IMR-90 (cell line): Measurements from ENCODE around the gene PTPRC. TPM values are rescaled to one million over a fixed set of nuclear protein-coding genes. Genes with fewer than 3 reads are reported as not detected.

ENCODE experiments used
- ATAC-seq: fragments of 200-7000 bp; cut with Tn5 transposase; 2 replicates; pipeline ENCODE4 v1.9.1; 2020; ENCODE audit warnings: low read depth, mild to moderate bottlenecking, moderate library complexity
- BruUV-seq: library from RNA; stranded (reverse); fragments of 400-500 nt; replicated peaks from 2 replicates; lab custom pipeline; 2021; lab: Mats Ljungman, UMichigan
- CTCF ChIA-PET: fragments of 300-600 bp; formaldehyde crosslinking; extraction: SDS; loops from one replicate; lab custom pipeline; 2021; ENCODE audit warnings: antibody characterized with exemption; lab: Yijun Ruan, JAX
- POLR2A ChIA-PET: fragments of 300-600 bp; sonication (Branson Sonifier 250); formaldehyde crosslinking; loops from one replicate; lab custom pipeline; 2022; ENCODE audit warnings: antibody characterized with exemption; ENCODE audit not compliant: unreplicated experiment; lab: Charles Lee
- DNase-seq: peaks from one replicate; pipeline ENCODE4 v3.0.0; 2013
- H2AFZ ChIP-seq: replicated peaks from 2 replicates; pipeline ENCODE3; 2013; ENCODE audit warnings: low read length, mild to moderate bottlenecking; ENCODE audit not compliant: poor library complexity
- H2AK5ac ChIP-seq: 2 replicates; pipeline ENCODE4 v1.6.1; 2013; ENCODE audit warnings: low read depth, low read length, inconsistent platforms
- H2AK9ac ChIP-seq: replicated peaks from 2 replicates; pipeline ENCODE3; 2013; ENCODE audit warnings: mild to moderate bottlenecking, low read depth, low read length, moderate library complexity; ENCODE audit not compliant: poor library complexity
- H2BK120ac ChIP-seq: 2 replicates; pipeline ENCODE4 v1.6.1; 2013; ENCODE audit warnings: low read depth, low read length, inconsistent platforms
- H2BK15ac ChIP-seq: 3 replicates; pipeline ENCODE4 v1.6.1; 2013; ENCODE audit warnings: low read depth, low read length, inconsistent platforms
- H2BK20ac ChIP-seq: 2 replicates; pipeline ENCODE4 v1.6.1; 2013; ENCODE audit warnings: low read depth, mild to moderate bottlenecking, inconsistent platforms, low read length, moderate library complexity
- H2BK5ac ChIP-seq: 2 replicates; pipeline ENCODE4 v1.6.1; 2013; ENCODE audit warnings: mild to moderate bottlenecking, low read depth, low read length, inconsistent platforms; ENCODE audit not compliant: poor library complexity, severe bottlenecking
- H3K14ac ChIP-seq: replicated peaks from 2 replicates; pipeline ENCODE4 v1.6.1; 2013; ENCODE audit warnings: low read depth, low read length, inconsistent platforms
- H3K18ac ChIP-seq: 2 replicates; pipeline ENCODE4 v1.6.1; 2013; ENCODE audit warnings: low read depth, low read length, control low read depth
- H3K23ac ChIP-seq: 2 replicates; pipeline ENCODE4 v1.6.1; 2013; ENCODE audit warnings: low read depth, low read length, inconsistent platforms
- H3K27ac ChIP-seq: 2 replicates; pipeline ENCODE4 v1.5.1; 2013; ENCODE audit warnings: mild to moderate bottlenecking, control low read depth, low read length; ENCODE audit not compliant: insufficient read depth
- H3K27me3 ChIP-seq: 2 replicates; pipeline ENCODE4 v1.6.1; 2013; ENCODE audit warnings: low read length; ENCODE audit not compliant: control insufficient read depth, insufficient read depth
- H3K36me3 ChIP-seq: 2 replicates; pipeline ENCODE4 v1.6.1; 2013; ENCODE audit warnings: low read length, mixed read lengths; ENCODE audit not compliant: control insufficient read depth, insufficient read depth
- H3K4ac ChIP-seq: 2 replicates; pipeline ENCODE4 v1.6.1; 2013; ENCODE audit warnings: low read depth, low read length, inconsistent platforms
- H3K4me1 ChIP-seq: 2 replicates; pipeline ENCODE4 v1.6.1; 2013; ENCODE audit warnings: low read length, mixed read lengths; ENCODE audit not compliant: control insufficient read depth, insufficient read depth
- H3K4me2 ChIP-seq: 2 replicates; pipeline ENCODE4 v1.6.1; 2013; ENCODE audit warnings: low read depth, mild to moderate bottlenecking, control low read depth, low read length, moderate library complexity
- H3K4me3 ChIP-seq: 2 replicates; pipeline ENCODE4 v1.5.1; 2013; ENCODE audit warnings: low read depth, mild to moderate bottlenecking, control low read depth, low read length, moderate library complexity; ENCODE audit not compliant: insufficient read depth
- H3K56ac ChIP-seq: 2 replicates; pipeline ENCODE4 v1.6.1; 2013; ENCODE audit warnings: low read length, inconsistent platforms; ENCODE audit not compliant: insufficient read depth; ENCODE audit errors: extremely low read depth
- H3K79me1 ChIP-seq, 2 experiments: 2 replicates each; pipeline ENCODE4 v1.6.1; 2013; ENCODE audit warnings: low read length in 2 of 2, inconsistent platforms in 1 of 2, low read depth in 1 of 2
- H3K9ac ChIP-seq: 2 replicates; pipeline ENCODE4 v1.6.1; 2013; ENCODE audit warnings: low read depth, low read length, control low read depth
- H3K9me1 ChIP-seq: 2 replicates; pipeline ENCODE4 v1.6.1; 2013; ENCODE audit warnings: low read length, inconsistent platforms; ENCODE audit not compliant: insufficient read depth
- H3K9me3 ChIP-seq: 2 replicates; pipeline ENCODE4 v1.6.1; 2013; ENCODE audit warnings: low read length; ENCODE audit not compliant: control insufficient read depth, insufficient read depth
- H4K20me1 ChIP-seq: 2 replicates; pipeline ENCODE4 v1.6.1; 2013; ENCODE audit warnings: low read length, inconsistent platforms; ENCODE audit not compliant: insufficient read depth
- H4K5ac ChIP-seq: 2 replicates; pipeline ENCODE4 v1.6.1; 2013; ENCODE audit warnings: mild to moderate bottlenecking, low read depth, low read length, control low read depth
- H4K8ac ChIP-seq, 2 experiments: 2 replicates each; pipeline ENCODE4 v1.6.1; 2013; ENCODE audit warnings: low read depth in 2 of 2, low read length in 2 of 2, control low read depth in 1 of 2, inconsistent platforms in 1 of 2
- H4K91ac ChIP-seq: 2 replicates; pipeline ENCODE4 v1.6.1; 2013; ENCODE audit warnings: low read depth, low read length, inconsistent platforms; ENCODE audit not compliant: insufficient read depth
- BHLHE40 ChIP-seq: fragments of 150-350 bp; IDR thresholded peaks from 2 replicates; pipeline ENCODE4 v1.6.1; 2016; ENCODE audit warnings: mild to moderate bottlenecking, low read depth, low read length
- CEBPB ChIP-seq: IDR thresholded peaks from 2 replicates; pipeline ENCODE4 v1.6.1; 2012; ENCODE audit warnings: low read depth, low read length, improper control_type of control experiment
- CHD1 ChIP-seq: IDR thresholded peaks from 2 replicates; pipeline ENCODE4 v1.6.1; 2012; ENCODE audit warnings: low read depth, low read length, improper control_type of control experiment
- FOS ChIP-seq: fragments of 150-350 bp; IDR thresholded peaks from 2 replicates; pipeline ENCODE4 v1.6.1; 2016; ENCODE audit warnings: low read depth, low read length
- MAFK ChIP-seq: IDR thresholded peaks from 2 replicates; pipeline ENCODE4 v1.6.1; 2012; ENCODE audit warnings: low read depth, low read length, improper control_type of control experiment
- MAZ ChIP-seq: IDR thresholded peaks from 2 replicates; pipeline ENCODE4 v1.6.1; 2012; ENCODE audit warnings: low read depth, mild to moderate bottlenecking, low read length, improper control_type of control experiment, moderate library complexity, borderline replicate concordance
- MXI1 ChIP-seq: IDR thresholded peaks from 2 replicates; pipeline ENCODE4 v1.6.1; 2012; ENCODE audit warnings: low read depth, mild to moderate bottlenecking, low read length, moderate library complexity, borderline replicate concordance
- NFE2L2 ChIP-seq: fragments of 150-350 bp; IDR thresholded peaks from 2 replicates; pipeline ENCODE4 v1.6.1; 2016; ENCODE audit warnings: low read depth, mild to moderate bottlenecking, low read length
- POLR2A ChIP-seq: IDR thresholded peaks from 2 replicates; pipeline ENCODE4 v1.6.1; 2012; ENCODE audit warnings: mild to moderate bottlenecking, low read depth, low read length
- RAD21 ChIP-seq: IDR thresholded peaks from 2 replicates; pipeline ENCODE4 v1.6.1; 2012; ENCODE audit warnings: low read length, improper control_type of control experiment
- RCOR1 ChIP-seq: IDR thresholded peaks from 2 replicates; pipeline ENCODE4 v1.6.1; 2012; ENCODE audit warnings: mild to moderate bottlenecking, low read length, improper control_type of control experiment; ENCODE audit not compliant: insufficient replicate concordance
- RFX5 ChIP-seq: IDR thresholded peaks from 2 replicates; pipeline ENCODE4 v1.8.0; 2012; ENCODE audit warnings: low read depth, mild to moderate bottlenecking, low read length, moderate library complexity
- SMC3 ChIP-seq: fragments of 150-350 bp; IDR thresholded peaks from 2 replicates; pipeline ENCODE4 v1.6.1; 2016; ENCODE audit warnings: low read depth, mild to moderate bottlenecking, antibody characterized with exemption, low read length, moderate library complexity
- WGBS, 2 experiments: methylation state at CpG; one replicate each; pipeline versions ENCODE4 v1.1.5 to v1.1.7; 2013; ENCODE audit warnings: missing lambda C conversion rate in 2 of 2; ENCODE audit not compliant: insufficient read length in 1 of 2; ENCODE audit errors: extremely low coverage in 2 of 2; 5-methylcytosine and 5-hydroxymethylcytosine counted together
- dilution Hi-C: fragments of 300-500 bp; cut with HindIII; formaldehyde crosslinking; loops from one replicate; pipeline ENCODE4 v1.14.3; 2018; ENCODE audit warnings: low sequenced_read_pairs; ENCODE audit not compliant: unreplicated experiment
- in situ Hi-C: fragments of 300-500 bp; cut with MboI; formaldehyde crosslinking; loops from 3 replicates; pipeline ENCODE4 v1.14.3; 2019; ENCODE audit warnings: low sequenced_read_pairs, inconsistent platforms, mixed read lengths
- intact Hi-C: fragments of 100-400 bp; cut with micrococcal nuclease; formaldehyde crosslinking; loops from 2 replicates; pipeline ENCODE4 v1.10.0; 2022
- polyA plus RNA-seq, 3 experiments: library from polyadenylated mRNA; depleted of rRNA; stranded (reverse); fragments of >200 nt; gene quantifications; 2 replicates each; pipeline ENCODE4 v1.2.3, GENCODE V29; 2012; ENCODE audit warnings: low replicate concordance in 1 of 3
- total RNA-seq: library from RNA; depleted of rRNA; stranded (reverse); fragments of >200 nt; gene quantifications from 2 replicates; pipeline ENCODE4 v1.2.3, GENCODE V29; 2012
- TF ChIP-seq, protein P1 (sequence below): fragments of 150-350 bp; IDR thresholded peaks from 2 replicates; pipeline ENCODE4 v1.6.1; 2016; ENCODE audit warnings: low read depth, mild to moderate bottlenecking, low read length, moderate library complexity, borderline replicate concordance
- TF ChIP-seq, protein P2 (sequence below): fragments of 150-350 bp; IDR thresholded peaks from 2 replicates; pipeline ENCODE4 v1.6.1; 2017; ENCODE audit warnings: mild to moderate bottlenecking, antibody characterized with exemption, low read length, low read depth
- TF ChIP-seq, protein P3 (sequence below): conservative IDR thresholded peaks from 2 replicates; pipeline ENCODE4 v1.5.1; 2012; ENCODE audit warnings: mild to moderate bottlenecking, low read depth, low read length, improper control_type of control experiment

The PTPRC gene
- total and polyA plus RNA-seq, 2 of the 4 experiments (the other 2 are of a cell fraction), result not detected

DNA sequence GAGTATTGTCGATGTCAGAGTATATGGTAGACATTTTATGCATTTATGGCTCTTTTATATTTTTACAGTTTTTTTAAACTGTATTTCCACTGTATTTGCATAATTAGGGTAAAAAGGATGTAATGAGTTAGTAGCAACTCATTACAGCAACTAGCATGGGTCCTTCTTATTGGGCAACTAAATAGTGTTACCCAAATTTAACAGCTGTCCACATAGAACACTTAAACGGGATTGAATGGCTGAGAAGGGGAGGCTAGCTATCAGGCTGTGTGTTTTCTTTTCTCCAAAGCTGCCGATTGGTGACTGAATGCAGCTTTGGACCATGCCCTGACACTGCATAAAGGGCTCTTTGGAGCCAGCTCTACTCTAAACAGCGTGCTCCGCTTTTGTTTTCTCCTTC lies 75.4 kb downstream of the PTPRC start:
- in situ Hi-C loops, result no loop called here

More for the DNA sequence above, 75.4 kb downstream of the PTPRC start:
- ATAC-seq (no peak), DNase-seq (no peak)
- Histone ChIP-seq H3K4me2 (no peak overlapping the region), H2AFZ (no peak overlapping the region), H4K20me1 (no peaks in the 10 kb centered on the region), H4K91ac (no peak overlapping the region), H2BK20ac (no peak overlapping the region), H3K4ac (no peak overlapping the region), H3K27ac (no peak overlapping the region), H3K79me1 (no peaks in the 10 kb centered on the region), H2BK120ac (no peak overlapping the region), H3K56ac (no peak overlapping the region), H3K27me3 (no peaks in the 10 kb centered on the region), H3K36me3 (no peaks in the 10 kb centered on the region), H4K5ac (no peak overlapping the region), H3K14ac (no peak overlapping the region), H3K23ac (no peak overlapping the region), H3K18ac (no peak overlapping the region), H3K4me3 (no peak overlapping the region), H2AK5ac (no peak overlapping the region), H3K4me1 (no peaks in the 10 kb centered on the region; the same call in 1 of the 2 replicates), H3K9me1 (no peaks in the 10 kb centered on the region), H3K9ac (no peak overlapping the region), H2BK15ac (no peak overlapping the region), H2AK9ac (no peak overlapping the region), H3K9me3 (no peaks in the 10 kb centered on the region), H4K8ac (no peak overlapping the region), H2BK5ac (no peak overlapping the region)
- WGBS, 2 experiments, result no CpG with 5 or more reads among the region's 5 CpGs
- BruUV-seq, result no TSS peak
- CTCF ChIA-PET, result no interaction called here
- TF ChIP-seq RFX5, result no peak
- TF ChIP-seq, protein P1, sequence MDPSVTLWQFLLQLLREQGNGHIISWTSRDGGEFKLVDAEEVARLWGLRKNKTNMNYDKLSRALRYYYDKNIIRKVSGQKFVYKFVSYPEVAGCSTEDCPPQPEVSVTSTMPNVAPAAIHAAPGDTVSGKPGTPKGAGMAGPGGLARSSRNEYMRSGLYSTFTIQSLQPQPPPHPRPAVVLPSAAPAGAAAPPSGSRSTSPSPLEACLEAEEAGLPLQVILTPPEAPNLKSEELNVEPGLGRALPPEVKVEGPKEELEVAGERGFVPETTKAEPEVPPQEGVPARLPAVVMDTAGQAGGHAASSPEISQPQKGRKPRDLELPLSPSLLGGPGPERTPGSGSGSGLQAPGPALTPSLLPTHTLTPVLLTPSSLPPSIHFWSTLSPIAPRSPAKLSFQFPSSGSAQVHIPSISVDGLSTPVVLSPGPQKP, result no peak
- no peak for TF ChIP-seq CHD1
- TF ChIP-seq, protein P2, sequence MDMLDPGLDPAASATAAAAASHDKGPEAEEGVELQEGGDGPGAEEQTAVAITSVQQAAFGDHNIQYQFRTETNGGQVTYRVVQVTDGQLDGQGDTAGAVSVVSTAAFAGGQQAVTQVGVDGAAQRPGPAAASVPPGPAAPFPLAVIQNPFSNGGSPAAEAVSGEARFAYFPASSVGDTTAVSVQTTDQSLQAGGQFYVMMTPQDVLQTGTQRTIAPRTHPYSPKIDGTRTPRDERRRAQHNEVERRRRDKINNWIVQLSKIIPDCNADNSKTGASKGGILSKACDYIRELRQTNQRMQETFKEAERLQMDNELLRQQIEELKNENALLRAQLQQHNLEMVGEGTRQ, result no peak
- no peak for TF ChIP-seq POLR2A
- TF ChIP-seq NFE2L2, result no peak
- TF ChIP-seq MXI1, result no peak
- TF ChIP-seq BHLHE40, result no peak
- no peak for TF ChIP-seq MAFK
- TF ChIP-seq RCOR1, result no peak
- no peak for TF ChIP-seq RAD21
- TF ChIP-seq MAZ, result no peak
- no peak for TF ChIP-seq SMC3
- no peak for TF ChIP-seq FOS
- no peak for TF ChIP-seq CEBPB
- TF ChIP-seq, protein P3, sequence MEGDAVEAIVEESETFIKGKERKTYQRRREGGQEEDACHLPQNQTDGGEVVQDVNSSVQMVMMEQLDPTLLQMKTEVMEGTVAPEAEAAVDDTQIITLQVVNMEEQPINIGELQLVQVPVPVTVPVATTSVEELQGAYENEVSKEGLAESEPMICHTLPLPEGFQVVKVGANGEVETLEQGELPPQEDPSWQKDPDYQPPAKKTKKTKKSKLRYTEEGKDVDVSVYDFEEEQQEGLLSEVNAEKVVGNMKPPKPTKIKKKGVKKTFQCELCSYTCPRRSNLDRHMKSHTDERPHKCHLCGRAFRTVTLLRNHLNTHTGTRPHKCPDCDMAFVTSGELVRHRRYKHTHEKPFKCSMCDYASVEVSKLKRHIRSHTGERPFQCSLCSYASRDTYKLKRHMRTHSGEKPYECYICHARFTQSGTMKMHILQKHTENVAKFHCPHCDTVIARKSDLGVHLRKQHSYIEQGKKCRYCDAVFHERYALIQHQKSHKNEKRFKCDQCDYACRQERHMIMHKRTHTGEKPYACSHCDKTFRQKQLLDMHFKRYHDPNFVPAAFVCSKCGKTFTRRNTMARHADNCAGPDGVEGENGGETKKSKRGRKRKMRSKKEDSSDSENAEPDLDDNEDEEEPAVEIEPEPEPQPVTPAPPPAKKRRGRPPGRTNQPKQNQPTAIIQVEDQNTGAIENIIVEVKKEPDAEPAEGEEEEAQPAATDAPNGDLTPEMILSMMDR, result no peak
- intact Hi-C loops (no loop called here), dilution Hi-C loops (no loop called here)
- POLR2A ChIA-PET, result no interaction called here
